IPS-18c (cell line): ENCODE results near the gene TCP11L1.
"Not testable (repeated sequence)": the region's sequence is repeated elsewhere in the genome, so short reads cannot be mapped to it uniquely, and the experiment has no call there.

Experiments used
- H3K4me3 ChIP-seq: 2 replicates; pipeline ENCODE4 v1.7.0; 2013; ENCODE audit warnings: low read depth, mild to moderate bottlenecking, low read length, moderate library complexity; ENCODE audit not compliant: insufficient read depth
- H3K9me3 ChIP-seq: one replicate; pipeline ENCODE4 v1.6.1; 2013; ENCODE audit warnings: mild to moderate bottlenecking, low read length, moderate library complexity; ENCODE audit not compliant: control insufficient read depth, insufficient read depth

The TCP11L1 gene

DNA sequence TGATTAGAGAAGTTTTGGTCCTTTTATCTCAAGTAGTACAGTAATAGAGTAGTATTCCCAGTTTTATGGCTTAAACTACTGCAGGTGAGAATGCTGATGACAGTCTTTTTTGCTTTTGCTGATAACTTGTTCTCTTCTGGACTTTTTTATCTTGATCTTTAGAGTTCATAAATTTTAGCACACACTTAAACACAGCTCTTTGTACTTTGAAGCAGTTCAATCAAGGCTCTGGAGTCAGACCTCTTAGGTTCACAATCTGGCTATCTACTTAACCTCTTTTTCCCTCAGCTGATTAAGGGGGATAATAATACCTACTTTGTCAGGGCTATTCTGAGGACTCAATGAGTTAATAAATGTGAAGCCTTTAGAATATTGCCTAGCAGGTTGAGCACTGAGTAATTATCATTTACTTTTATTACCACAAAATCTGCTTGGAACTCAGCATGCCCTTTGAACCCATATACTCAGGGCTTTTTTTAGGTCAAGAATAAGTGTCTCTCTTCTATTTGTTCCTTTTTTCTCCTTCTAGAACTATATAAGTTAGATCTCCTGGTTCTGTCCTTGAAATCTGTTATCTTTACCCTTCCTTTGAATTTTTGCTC, 70.0 kb downstream of the TCP11L1 start:
- H3K4me3 ChIP-seq: no peak overlapping the region
- H3K9me3 ChIP-seq: no peaks in the 10 kb centered on the region

DNA sequence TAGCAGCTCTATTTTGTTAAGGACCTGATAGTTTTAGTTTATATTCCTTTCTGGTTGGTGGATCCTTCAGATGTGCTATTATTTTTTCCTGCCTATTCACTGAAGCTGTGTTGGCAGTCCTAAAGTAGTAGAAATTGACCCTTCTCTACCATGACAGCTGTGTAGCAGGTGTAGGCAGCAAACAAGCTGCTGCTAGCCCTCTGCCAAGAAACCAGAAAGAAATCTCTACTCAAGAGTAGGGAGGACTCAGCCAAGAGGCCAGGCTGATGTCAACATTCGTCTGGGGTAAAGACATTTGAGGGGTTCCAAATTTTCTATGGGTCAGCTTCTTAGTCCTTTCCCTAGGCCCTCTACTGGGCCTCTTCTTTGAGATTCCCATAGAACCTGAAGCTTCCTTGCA, 70.7 kb downstream of the TCP11L1 start:
- Histone ChIP-seq H3K9me3 (no peaks in the 10 kb centered on the region), H3K4me3 (no peak overlapping the region)

DNA sequence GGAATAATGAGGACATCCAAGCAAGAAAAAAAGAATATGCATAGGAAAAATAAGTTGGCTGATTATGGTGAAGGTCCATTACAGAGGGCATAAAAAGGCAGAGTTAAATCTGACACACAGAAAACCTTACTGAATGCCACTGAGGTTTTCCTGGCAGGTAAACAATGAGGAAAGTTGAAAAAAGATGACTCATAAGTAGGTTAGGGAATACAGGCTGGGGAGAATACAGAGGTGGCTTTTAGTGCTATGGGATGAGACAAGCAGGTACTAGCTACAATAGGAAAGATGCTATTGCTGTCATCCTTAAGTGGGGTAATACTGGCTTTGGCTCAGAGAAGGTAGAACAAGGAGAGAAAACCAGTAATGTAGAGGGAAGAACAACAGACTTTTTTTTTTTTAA, 77.2 kb downstream of the TCP11L1 start:
- no peak overlapping the region for H3K4me3 ChIP-seq
- H3K9me3 ChIP-seq: no peaks in the 10 kb centered on the region

DNA sequence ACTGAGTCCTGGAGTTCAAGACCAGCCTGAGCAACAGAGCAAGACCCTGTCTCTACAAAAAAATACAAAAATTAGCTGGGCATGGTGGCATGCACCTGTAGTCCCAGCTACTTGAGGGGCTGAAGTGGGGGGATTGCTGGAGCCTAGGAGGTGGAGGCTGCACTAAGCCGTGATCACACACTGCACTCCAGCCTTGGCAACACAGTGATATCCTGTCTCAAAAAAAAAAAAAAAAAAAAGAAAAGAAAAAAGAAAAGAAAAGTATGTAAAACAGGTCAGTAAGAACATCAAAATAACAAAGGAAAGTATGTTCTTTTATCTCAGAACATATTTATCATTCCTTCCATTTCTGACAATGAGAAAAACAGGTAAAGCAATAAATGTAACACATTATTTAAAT, 83.3 kb downstream of the TCP11L1 start:
- H3K9me3 ChIP-seq, H3K4me3 ChIP-seq: not testable (repeated sequence)
